ENCODE results near the gene DHRS2. TPM values are rescaled to one million over a fixed set of nuclear protein-coding genes. Genes with fewer than 3 reads are reported as not detected.

The DHRS2 gene
- total and polyA plus RNA-seq, 2 donors (not counting 1 experiment from before 2014, with no cell fraction given): not detected

- TF ChIP-seq CTCF (IDR thresholded peaks at IDR 0.05): no peak
- TF ChIP-seq EZH2 (IDR thresholded peaks at IDR 0.05; ENCODE audit: borderline replicate concordance, insufficient read depth, low read depth, low read length, poor library complexity, severe bottlenecking): no peak
- Histone ChIP-seq H3K9ac (ENCODE audit: low read length) (no peak overlapping the region), H3K4me1 (ENCODE audit: control insufficient read depth in 2 of 2, insufficient read depth in 2 of 2, low read length in 2 of 2) (peaks cover 0 to 3% of the 10 kb centered on the region in 2 donors), H3K79me2 (ENCODE audit: control insufficient read depth, insufficient read depth, low read length) (no peaks in the 10 kb centered on the region), H4K20me1 (ENCODE audit: control insufficient read depth, insufficient read depth, low read length, poor library complexity, severe bottlenecking) (no peaks in the 10 kb centered on the region), H2AFZ (ENCODE audit: insufficient read depth, low read depth, low read length, poor library complexity, severe bottlenecking) (no peak overlapping the region), H3K4me2 (replicated peaks; ENCODE audit: low read depth, low read length, poor library complexity, severe bottlenecking) (no peak overlapping the region), H3K27ac (ENCODE audit: low read length in 2 of 2) (no peak overlapping the region), H3K27me3 (replicated peaks in 1 of 4; ENCODE audit: control extremely low read depth in 1 of 4, control insufficient read depth in 3 of 4, insufficient read depth in 4 of 4, low read length in 3 of 4) (peaks cover 0 to 16% (median 2%) of the 10 kb centered on the region in 4 experiments), H3K4me3 (ENCODE audit: control extremely low read depth in 1 of 5, extremely low read depth in 1 of 5, insufficient read depth in 1 of 5, low read depth in 2 of 5, low read length in 4 of 5) (no peak overlapping the region), H3K36me3 (replicated peaks in 1 of 2; ENCODE audit: control extremely low read depth in 1 of 2, control insufficient read depth in 1 of 2, extremely low read depth in 1 of 2, insufficient read depth in 2 of 2, low read length in 1 of 2) (no peaks in the 10 kb centered on the region), H3K9me3 (ENCODE audit: control extremely low read depth in 1 of 3, control insufficient read depth in 2 of 3, insufficient read depth in 1 of 3, low read length in 2 of 3) (peaks cover 0 to 9% (median 5%) of the 10 kb centered on the region in 3 donors)
- H3K27ac Mint-ChIP-seq: no peak overlapping the region
- H3K27me3 Mint-ChIP-seq: peaks cover 47% of the 10 kb centered on the region
- ATAC-seq (ENCODE audit: low read depth) (no peak), DNase-seq (no peak)
- POLR2A ChIA-PET: no interaction called here
- no peak overlapping the region for H3K4me3 Mint-ChIP-seq
- peaks cover 12% of the 10 kb centered on the region for H3K9me3 Mint-ChIP-seq (ENCODE audit: insufficient read depth)
- intact Hi-C loops (cut with micrococcal nuclease): no loop called here
- CTCF ChIA-PET: no interaction called here
- peaks cover under 1% of the 10 kb centered on the region for H3K4me1 Mint-ChIP-seq
Measured at GRCh38 chr14:23626946-23627345, 9.2 kb upstream of the DHRS2 start.

- H3K36me3 ChIP-seq (replicated peaks in 1 of 2; ENCODE audit: control extremely low read depth in 1 of 2, control insufficient read depth in 1 of 2, extremely low read depth in 1 of 2, insufficient read depth in 2 of 2, low read length in 1 of 2): no peaks in the 10 kb centered on the region
- TF ChIP-seq CTCF (IDR thresholded peaks at IDR 0.05): no peak
- TF ChIP-seq EZH2 (IDR thresholded peaks at IDR 0.05; ENCODE audit: borderline replicate concordance, insufficient read depth, low read depth, low read length, poor library complexity, severe bottlenecking): no peak
- no peak overlapping the region for H2AFZ ChIP-seq (ENCODE audit: insufficient read depth, low read depth, low read length, poor library complexity, severe bottlenecking)
- intact Hi-C loops (cut with micrococcal nuclease): no loop called here
- no peak overlapping the region for H3K9ac ChIP-seq (ENCODE audit: low read length)
- H3K4me1 ChIP-seq (ENCODE audit: control insufficient read depth in 2 of 2, insufficient read depth in 2 of 2, low read length in 2 of 2): peaks cover 3 to 7% of the 10 kb centered on the region in 2 donors
- ATAC-seq (ENCODE audit: low read depth) (no peak), DNase-seq (no peak)
- no peak overlapping the region for H3K4me3 ChIP-seq (ENCODE audit: control extremely low read depth in 1 of 5, extremely low read depth in 1 of 5, insufficient read depth in 1 of 5, low read depth in 2 of 5, low read length in 4 of 5)
- POLR2A ChIA-PET: no interaction called here
- Mint-ChIP-seq H3K9me3 (ENCODE audit: insufficient read depth) (peaks cover 12% of the 10 kb centered on the region), H3K4me1 (peaks cover 4% of the 10 kb centered on the region), H3K4me3 (no peak overlapping the region), H3K27me3 (peaks cover 40% of the 10 kb centered on the region), H3K27ac (no peak overlapping the region)
- no peak overlapping the region for H3K27ac ChIP-seq (ENCODE audit: low read length in 2 of 2)
- H3K9me3 ChIP-seq (ENCODE audit: control extremely low read depth in 1 of 3, control insufficient read depth in 2 of 3, insufficient read depth in 1 of 3, low read length in 2 of 3): peaks cover 0 to 9% (median 5%) of the 10 kb centered on the region in 3 donors
- H3K27me3 ChIP-seq (replicated peaks in 1 of 4; ENCODE audit: control extremely low read depth in 1 of 4, control insufficient read depth in 3 of 4, insufficient read depth in 4 of 4, low read length in 3 of 4): peaks cover 0 to 16% (median 2%) of the 10 kb centered on the region in 4 experiments
- WGBS (ENCODE audit: insufficient coverage): 80% methylated on average over 2 of the region's 6 CpGs
- H3K79me2 ChIP-seq (ENCODE audit: control insufficient read depth, insufficient read depth, low read length): no peaks in the 10 kb centered on the region
- CTCF ChIA-PET: no interaction called here
- no peak overlapping the region for H3K4me2 ChIP-seq (replicated peaks; ENCODE audit: low read depth, low read length, poor library complexity, severe bottlenecking)
- H4K20me1 ChIP-seq (ENCODE audit: control insufficient read depth, insufficient read depth, low read length, poor library complexity, severe bottlenecking): no peaks in the 10 kb centered on the region
Measured at GRCh38 chr14:23627961-23628360, 8.2 kb upstream of the DHRS2 start.
